Measurements from ENCODE around the gene TIPRL.

GRCh38 chr1:168235937-168236336, 57.2 kb downstream of the TIPRL start:
- TF ChIP-seq CTCF (IDR thresholded peaks at IDR 0.05; ENCODE audit: low read depth, low read length, poor library complexity, severe bottlenecking) (no peak), EZH2phosphoT487 (IDR thresholded peaks at IDR 0.05; ENCODE audit: borderline replicate concordance, low read length) (no peak)
